Stromal cell of bone marrow (primary cell): ENCODE results near the gene BTBD17.

Experiments
- DNase-seq: peaks from one replicate; pipeline ENCODE4 v3.0.0-alpha.2; 2012; ENCODE audit warnings: low read depth

The BTBD17 gene

DNA sequence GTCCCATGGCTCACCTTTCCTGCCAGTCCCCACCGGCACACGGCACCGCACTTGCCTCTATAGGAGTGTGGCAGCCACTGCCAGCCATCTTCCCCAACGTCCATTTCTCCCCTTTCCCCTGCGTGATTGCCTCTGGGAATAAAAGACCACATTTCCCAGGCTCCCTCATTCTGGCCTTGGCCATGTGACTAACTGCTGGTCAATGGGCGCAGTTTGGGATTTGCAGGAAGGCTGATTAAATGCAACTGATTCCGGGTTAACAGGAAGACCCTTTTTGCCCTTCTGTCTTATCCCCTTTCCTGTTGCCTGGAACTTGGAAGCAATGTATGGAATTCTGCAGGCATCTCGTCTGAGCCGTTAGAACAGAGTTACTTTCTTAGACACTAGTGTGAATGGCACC lies 3.0 kb downstream of the BTBD17 start:
- DNase-seq, result no peak

DNA sequence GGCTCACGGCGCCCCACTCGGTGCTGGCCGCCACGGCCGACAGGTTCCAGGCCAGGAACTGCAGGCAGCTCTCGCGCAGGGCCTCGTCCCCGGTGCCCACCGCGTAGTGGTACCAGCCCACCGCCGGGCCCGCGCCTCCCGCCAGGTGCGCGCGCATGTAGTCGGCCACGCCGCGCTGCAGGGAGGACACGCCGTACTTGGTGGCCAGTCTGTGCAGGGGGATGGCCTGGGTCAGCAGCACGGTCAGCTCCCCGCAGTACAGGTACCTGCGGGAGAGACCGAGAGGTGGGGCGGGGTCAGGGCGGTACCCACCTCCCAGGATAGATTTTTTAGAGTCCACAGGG lies 4.2 kb downstream of the BTBD17 start:
- no peak for DNase-seq

DNA sequence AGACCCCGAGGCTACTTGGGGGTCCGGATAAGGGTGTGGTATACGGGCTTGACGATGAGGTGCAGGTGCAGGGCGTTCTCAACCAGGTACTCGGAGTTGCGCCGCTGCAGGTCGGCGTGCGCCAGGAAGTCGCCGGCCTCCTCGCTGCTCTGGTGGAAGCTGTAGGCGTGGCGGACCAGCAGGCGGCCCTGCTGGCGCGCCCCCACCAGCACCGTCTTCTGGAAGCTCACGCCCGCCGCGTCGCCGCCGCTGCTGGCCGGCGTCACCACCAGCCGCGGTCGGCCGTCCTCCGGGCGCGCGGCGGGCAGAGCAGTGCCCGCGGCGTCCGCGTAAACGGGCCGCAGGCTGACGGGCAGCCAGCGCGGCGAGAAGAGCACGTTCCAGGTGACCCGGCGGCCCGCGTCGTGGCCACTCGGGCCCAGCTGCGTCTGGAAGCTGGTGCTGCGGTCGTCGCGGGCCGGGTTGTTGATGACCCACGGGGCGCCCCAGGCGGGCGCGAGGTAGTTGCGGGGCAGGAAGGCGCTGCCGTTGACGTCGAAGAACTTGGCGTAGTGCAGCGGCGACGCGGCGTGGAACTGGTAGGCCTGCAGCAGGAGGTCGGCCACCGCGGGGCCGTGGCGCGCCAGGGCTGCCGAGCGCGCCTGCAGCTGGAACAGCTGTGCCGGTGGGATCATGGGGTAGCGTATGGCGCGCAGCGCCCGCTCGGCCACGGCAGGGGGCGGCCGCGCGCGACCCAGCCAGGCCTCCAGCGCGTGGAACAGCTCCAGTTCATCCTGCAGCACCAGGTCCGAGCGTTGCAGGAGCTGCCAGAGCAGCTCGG lies 4.8 kb downstream of the BTBD17 start:
- DNase-seq, result no peak

DNA sequence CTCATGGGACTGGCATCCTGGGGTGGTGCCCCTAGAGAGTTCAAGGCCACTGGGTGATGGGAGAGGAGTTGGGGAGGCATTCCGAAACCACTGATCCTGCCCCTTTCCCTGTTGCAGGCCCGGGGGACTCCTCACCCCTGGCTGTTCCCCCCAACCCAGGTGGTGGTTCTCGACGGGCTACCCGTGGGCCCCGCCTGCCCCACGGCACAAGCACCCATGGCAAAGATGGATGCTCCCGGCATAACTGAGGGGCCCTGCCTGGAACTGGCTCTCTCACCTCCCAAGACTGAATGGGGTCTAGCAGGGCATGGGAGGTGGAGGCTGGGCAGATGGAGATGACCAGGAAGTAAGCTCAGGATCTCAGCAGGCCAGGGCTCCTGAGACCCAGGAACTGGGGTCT lies 6.6 kb downstream of the BTBD17 start:
- no peak for DNase-seq

DNA sequence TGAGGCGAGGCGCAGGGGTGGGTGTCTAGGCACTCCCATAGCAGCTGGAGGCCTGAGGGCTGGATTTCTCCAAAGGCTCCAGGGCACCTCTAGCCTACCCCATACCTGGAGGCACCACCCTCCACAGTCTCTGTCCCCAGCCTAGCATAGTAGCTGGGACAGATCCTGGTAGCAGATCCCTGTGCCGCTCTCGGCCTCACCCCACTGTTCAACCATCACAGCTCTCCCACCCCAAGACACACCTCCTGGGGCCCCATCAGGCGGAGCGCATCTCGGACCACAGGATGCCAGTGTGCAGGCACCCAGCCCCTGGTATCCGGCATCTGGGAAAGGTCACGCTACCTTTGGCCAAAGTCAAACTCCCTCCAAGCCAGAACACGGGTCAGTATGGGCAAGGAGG lies 7.1 kb downstream of the BTBD17 start:
- DNase-seq, result no peak

DNA sequence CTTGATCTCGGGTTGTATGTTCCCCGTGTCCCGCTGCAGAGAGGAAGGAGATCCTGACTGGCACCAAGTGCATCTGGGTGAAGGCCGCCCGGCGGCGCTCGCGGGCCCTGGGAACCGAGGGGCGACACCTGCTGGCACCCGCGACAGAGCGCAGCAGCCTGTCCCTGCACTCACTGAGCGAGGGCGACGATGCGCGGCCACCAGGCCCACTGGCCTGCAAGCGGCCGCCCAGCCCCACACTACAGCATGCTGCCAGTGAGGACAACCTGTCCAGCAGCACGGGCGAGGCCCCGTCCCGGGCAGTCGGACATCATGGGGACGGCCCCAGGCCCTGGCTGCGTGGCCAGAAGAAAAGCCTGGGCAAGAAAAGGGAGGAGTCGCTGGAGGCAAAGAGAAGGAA lies 7.5 kb downstream of the BTBD17 start:
- no peak for DNase-seq

DNA sequence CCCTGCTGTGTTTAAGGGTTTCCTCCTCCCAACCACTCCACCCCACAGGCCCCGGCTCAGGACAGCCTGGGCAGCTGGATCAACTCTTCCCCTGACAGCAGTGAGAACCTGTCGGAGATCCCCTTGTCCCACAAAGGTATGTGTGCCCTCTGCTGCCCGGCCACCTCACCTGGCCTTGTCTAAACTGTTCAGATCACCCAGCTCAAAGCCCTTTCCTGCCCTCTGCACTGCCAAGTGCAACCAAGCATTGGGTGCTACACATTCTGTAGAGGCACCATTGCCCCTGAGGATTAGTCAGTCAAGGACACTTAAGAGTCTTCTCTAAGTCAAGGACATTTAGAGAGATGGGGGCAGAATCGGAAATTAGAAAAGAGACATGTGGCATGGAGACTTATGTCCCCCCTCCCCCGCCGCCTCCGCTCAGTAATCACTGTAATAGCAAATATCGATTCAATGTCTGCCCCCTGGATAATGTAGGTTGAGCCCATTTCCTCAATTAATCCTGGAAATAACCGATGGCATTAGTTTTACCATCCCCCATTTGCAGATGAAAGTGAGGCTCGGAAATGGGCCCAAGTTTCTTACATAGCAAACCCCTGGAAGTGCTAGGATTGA lies 8.1 kb downstream of the BTBD17 start:
- no peak for DNase-seq

DNA sequence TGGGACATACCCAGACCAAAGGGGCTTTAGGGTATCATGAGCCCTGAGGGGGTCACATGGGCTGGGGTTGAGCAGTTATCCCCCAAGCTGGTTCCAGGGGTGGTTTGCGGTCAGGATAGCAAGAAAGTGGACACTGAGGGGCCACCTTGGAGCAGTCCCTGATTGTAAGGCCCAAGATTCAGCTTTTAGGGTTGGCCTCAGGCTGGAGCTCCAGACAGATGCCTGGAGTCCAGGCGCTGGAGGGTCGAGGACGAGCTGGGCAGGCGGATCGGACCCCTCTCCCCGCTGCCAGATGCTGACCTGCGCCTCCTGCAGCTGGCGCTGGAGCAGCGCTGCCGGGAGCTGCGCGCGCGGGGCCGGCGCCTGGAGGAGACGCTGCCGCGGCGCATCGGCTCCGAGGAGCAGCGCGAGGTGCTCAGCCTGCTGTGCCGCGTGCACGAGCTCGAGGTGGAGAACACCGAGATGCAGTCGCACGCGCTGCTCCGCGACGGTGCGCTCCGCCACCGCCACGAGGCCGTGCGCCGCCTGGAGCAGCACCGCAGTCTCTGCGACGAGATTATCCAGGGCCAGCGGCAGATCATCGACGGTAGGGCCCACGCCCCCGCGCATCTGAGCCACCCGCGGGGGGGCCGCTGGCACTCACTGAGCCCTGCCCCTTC lies 10.0 kb downstream of the BTBD17 start:
- no peak for DNase-seq

DNA sequence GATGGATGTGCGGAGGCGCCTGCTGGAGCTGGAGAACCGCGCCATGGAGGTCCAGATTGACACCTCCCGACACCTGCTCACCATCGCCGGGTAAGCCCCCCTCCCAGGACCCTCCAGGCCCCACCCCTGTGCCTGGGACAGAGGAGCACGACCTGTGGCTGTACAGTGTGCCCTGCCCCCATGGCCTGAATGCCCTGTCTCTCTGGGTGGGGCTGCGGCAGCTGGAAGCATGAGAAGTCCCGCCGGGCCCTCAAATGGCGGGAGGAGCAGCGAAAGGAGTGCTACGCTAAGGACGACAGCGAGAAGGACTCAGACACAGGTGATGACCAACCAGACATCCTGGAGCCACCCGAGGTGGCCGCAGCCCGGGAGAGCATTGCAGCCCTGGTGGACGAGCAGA lies 11.2 kb downstream of the BTBD17 start:
- DNase-seq, result no peak

DNA sequence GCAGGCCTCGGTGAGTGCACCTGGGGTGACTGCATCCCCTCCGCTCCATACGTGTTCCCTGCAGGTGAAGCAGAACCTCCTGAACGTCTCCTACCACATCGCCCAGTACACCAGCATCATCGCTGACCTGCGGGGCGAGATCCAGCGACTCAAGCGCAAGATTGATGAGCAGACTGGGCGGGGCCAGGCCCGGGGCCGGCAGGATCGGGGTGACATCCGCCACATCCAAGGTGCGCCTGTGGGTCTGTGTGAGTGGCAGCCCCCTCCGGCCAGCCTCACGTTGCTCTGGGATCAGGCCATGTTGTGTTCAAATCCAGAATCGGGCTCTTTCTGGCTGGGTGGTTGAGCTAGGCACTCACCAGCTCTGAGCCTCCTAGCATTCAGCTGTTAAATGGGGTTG lies 12.5 kb downstream of the BTBD17 start:
- no peak for DNase-seq

DNA sequence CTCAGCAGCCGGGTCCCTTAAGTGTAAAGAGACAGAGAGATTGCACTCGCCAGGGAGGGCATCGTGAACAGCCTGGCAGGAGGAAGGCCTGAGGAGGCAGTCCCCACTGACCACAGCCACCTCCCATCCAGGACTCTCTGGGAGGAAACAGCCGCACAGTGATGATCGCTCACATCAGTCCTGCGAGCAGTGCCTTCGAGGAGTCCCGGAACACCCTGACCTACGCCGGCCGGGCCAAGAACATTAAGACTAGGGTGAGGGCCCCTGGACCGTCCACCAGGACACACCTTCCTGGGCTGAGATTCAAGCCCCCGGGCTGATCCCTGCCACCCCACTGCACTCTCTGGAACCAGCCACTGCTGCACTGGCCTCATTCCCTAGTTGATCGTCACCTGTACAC lies 14.0 kb downstream of the BTBD17 start:
- DNase-seq, result no peak

DNA sequence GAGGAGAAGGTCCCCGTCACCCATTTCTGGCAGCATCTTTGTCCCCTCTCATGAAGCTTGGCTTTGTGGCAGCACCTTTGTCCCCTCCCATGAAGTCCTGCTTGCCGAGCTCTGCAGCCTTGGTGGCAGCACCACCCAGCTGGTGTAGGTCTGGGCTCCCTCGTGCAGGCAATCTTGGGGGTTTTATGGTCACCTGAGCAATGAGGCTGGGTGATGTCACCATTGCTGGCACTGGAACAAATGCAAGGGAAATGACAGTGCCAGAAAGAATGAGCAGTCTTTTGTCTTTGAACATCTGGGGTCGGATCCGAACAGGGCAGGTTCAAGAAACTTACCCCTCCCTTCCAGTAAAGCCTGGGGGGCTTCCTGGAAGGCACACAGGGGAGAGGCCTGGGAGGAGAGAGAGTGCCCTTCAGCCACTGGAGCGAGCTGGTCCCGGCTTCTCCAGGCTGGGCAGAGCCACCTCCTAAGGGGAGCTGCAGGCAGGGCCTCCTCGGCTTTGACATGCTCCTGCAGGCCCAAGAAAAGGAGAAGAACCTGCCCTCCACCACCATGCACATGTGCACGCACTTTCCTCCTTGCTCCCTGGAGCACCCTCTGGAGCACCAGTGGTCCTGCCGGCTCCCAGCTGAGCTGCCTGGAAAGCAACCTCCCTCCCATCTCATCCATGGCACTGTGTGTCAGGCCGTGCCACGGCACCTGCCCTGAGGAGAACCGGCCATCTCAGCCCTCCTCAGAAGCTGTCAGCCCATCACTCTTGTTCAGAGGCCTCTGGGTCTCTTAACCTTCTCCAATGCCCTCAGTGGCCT lies 16.0 kb downstream of the BTBD17 start:
- no peak for DNase-seq

DNA sequence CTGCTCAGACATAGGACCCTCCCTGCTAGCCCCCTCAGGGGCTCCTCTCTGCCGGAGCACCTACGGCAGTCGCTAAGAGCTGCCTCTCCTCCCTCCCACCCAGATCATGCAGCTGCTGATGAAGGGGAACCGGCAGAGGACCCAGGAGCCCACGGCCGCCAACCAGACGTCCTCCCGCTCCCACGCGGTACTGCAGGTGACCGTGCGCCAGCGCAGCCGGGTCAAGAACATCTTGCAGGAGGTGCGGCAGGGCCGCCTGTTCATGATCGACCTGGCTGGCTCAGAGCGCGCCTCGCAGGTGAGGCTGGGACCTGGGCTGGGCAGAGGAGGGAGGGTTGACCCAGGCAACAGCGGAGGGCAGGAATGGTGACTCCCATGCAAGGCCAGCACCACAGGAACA lies 17.0 kb downstream of the BTBD17 start:
- no peak for DNase-seq

DNA sequence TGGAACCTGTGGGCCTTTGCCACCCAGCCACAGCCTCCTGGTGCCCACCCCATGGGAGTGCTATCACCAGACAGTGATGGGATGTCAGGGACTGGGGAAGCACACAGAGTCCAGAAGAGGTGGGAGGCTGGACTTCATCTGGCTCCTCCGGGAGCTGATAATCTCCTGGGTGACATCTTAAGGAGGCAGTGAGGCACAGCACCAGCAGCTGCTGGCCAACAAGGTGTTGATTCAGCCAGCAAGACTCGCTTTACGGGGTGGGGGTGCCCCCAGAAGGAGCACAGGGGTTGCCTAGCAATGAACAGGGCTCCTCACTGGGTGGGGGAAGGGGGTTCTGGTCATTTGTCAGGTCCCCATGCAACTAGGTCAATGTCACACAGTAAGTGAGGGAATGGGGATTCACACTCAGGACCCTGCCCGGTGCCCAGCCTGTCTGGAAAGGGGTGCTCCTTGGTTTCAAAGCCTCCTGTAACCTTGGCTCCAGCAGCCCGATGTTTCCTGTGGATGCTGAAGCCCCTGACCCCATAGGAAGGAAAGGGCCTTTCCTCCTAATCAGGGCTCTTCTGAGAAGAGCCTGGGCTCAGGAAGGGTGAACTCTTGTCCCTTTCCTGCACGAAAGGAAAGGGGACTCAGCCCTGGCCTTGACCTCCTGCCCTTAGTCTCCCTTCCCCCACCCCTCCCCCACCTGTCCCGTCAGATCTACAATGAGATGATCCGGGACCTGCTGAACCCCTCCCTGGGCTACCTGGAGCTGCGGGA lies 18.0 kb downstream of the BTBD17 start:
- no peak for DNase-seq

DNA sequence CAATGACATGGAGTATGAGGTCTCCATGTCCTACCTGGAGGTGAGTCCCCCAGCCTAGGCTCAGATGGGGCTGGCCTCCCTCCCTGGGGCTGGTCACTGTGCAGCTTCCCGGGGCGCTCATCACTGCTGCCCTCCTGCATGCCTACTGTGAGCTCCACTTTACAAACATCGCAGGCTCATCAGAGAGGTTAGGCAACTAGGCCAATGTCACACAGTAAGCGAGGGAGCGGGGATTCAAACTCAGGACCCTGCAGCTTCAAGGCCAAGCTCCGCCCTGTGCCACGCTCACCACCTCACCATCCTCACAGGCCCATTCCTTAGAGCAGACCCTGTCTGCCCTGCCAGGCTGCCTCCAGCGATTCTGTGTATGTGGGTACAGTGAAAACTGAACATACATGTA lies 18.5 kb downstream of the BTBD17 start:
- no peak for DNase-seq

DNA sequence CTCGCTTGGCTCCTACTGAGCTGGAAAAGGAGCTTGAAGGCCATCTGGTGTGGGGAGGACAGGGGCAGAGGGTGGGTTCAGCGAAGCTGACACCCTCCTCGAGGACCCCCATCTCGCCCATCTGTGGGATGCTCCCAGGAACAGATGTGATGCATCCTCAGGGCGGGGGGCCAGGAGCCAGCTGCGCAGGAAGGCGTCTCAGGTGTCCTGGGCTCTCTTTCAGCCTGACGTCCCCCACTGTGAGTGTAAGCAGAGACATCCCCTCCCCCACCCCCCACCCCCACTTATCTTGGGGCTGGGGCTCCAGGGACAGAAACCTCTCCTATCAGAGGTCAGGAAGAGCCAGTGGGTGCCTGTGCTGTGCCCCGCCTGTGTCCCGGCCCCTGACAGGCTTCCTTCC lies 19.4 kb downstream of the BTBD17 start:
- no peak for DNase-seq

DNA sequence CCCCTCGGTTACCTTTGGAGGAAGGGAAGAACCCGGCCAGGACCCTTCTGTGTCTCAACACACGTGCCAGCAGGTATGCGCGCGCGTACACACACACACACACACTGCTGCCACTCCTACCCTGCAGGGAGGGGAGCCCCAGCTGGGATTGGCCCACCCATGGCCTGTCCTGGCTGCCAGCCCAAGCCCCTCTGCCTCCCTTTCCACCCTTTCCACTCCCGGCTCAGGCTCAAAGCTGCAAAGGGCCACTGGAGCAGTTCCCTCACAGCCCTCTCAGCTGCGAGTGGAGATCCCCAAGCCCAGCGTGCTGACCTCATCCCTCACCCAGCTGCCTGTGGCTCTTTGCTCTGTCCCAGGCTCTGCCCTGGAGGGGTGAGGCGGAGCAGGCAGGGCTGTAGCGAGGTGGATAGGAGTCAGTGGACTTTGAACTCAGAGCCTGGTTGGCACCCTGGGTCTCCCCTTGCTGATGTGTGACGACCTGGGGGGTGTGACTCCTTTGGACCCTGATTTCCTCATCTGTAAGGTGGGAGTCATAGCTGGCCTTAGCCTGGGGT lies 21.1 kb downstream of the BTBD17 start:
- DNase-seq, result no peak

DNA sequence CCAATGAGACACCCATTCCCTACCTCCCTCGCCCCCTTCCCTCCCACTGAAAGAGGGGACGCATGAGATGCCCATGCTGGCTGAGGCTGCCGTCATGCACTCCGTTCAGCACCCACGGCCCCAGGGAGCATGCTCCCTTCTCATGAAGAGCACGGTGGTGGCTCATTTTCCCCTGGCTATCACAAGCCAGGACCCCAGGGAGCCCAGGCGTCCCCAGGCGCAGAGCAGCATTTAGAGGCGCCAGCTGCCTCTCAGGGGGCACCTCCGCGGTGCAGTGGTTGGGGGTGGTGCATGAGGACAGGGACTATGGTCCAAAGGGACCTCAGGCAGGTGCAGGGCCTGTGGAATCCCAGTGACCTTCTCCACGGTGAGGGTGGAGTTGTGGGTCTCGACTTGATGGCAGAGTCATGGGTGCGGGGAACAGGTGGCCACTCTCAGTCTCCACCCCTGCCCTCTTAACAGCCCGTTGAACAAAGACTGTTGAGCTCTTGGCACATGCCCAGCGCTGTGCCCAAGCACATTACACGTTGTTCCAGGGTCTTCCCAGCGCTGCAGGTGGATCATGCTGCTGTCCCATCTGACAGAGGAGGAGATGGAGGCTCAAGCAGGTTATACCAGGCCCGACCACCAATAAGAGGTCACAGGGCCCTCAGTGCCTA lies 22.0 kb downstream of the BTBD17 start:
- no peak for DNase-seq

DNA sequence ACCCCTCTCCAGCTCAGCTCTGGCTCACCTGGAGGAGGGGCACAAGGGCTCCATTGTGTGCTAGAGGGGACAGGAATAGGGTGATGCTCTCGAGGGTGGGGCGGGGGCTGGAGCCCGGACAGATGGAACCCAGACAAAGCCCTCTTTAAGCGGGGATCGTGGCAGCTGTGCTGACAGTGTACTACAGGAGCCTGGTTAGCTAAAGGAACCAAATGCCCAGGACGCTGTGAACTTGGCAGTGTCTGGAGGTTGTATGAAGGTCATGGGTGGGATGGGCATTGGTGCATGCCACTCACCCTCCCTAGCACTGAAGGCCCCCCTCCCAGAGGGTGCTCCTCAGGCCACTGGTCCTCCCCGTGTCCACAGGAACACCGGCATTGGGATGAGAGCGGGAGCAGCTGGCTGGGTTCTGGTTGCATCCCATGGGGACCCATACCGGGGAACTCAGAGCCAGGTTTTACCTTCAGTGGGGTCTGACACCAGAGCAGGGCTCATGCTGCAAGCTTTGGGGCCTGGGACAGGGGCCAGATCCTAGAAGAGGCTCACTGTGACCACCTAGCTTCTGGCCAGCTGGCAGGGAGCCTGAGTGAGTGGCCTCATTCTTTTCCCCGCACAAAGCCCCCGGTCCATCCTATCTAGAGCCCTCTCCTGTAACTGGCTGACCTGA lies 23.7 kb downstream of the BTBD17 start:
- no peak for DNase-seq

DNA sequence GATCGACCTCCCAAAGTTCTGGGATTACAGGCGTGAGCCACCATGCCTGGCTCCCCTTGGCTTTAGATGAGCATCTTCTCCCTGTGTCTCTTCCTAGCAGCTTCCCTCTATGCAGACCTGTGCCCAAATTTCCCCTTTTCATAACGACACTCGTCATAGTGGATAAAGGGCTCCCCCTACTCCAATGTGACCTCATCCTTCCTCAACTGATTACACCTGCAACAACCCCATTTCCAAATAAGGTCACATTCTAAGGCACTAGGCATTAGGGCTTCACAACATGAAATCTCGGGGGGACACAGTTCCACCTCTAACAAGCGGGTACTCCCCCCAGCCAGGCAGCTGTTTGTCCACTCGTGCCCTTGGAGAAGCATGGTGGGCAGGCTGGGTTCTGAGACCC lies 25.4 kb downstream of the BTBD17 start:
- no peak for DNase-seq
